A673 (cell line): ENCODE data around the gene SIM2.

Experiments
- CTCF ChIP-seq: fragments of 300-800, 200-600 bp; sonication (generic); conservative IDR thresholded peaks from 2 replicates; pipeline ENCODE4 v1.5.1; 2017; ENCODE audit warnings: low read depth, mild to moderate bottlenecking, antibody characterized with exemption, low read length, moderate library complexity, mixed read lengths
- EZH2 ChIP-seq: fragments of 200-600 bp; sonication (generic); IDR thresholded peaks from 2 replicates; pipeline ENCODE4 v1.6.1; 2017; ENCODE audit warnings: borderline replicate concordance, low read depth, mild to moderate bottlenecking, mixed read lengths, antibody characterized with exemption, low read length; ENCODE audit not compliant: poor library complexity, severe bottlenecking

GRCh38 chr21:36684957-36685714 lies 13.8 kb upstream of the SIM2 start:
- TF ChIP-seq EZH2: no peak
- TF ChIP-seq CTCF: no peak
